K562 (cell line): ENCODE data around the gene PTGES3L. TPM values are rescaled to one million over a fixed set of nuclear protein-coding genes. Genes with fewer than 3 reads are reported as not detected.
"Not testable (repeated sequence)": the region's sequence is repeated elsewhere in the genome, so short reads cannot be mapped to it uniquely, and the experiment has no call there.

ENCODE experiments used
- ATAC-seq: fragments of 200-7000 bp; cut with Tn5 transposase; 3 replicates; pipeline ENCODE4 v1.9.1; 2020; ENCODE audit warnings: moderate library complexity
- BruUV-seq: library from RNA; stranded (reverse); fragments of 400-500 nt; replicated peaks from 2 replicates; lab custom pipeline; 2021; lab: Mats Ljungman, UMichigan
- CTCF ChIA-PET: fragments of 300-600 bp; formaldehyde crosslinking; extraction: SDS; loops from one replicate; lab custom pipeline; 2021; ENCODE audit warnings: low intra/inter-chr PET ratio; lab: Yijun Ruan, JAX
- POLR2A ChIA-PET: fragments of 300-600, 350-650 bp; sonication (Branson Sonifier 250); formaldehyde crosslinking; extraction: SDS; loops from one replicate; lab custom pipeline; 2021; ENCODE audit warnings: antibody characterized with exemption, inconsistent platforms; lab: Yijun Ruan, JAX
- DNase-seq, 4 experiments: peaks; one replicate each; pipeline versions ENCODE4 v3.0.0 to v3.0.0-alpha.2; 2011 to 2018; ENCODE audit warnings: low spot score in 3 of 4, mixed read lengths in 3 of 4; ENCODE audit errors: extremely low read depth in 1 of 4
- FAIRE-seq: peaks from 2 replicates; lab custom pipeline; 2011; peaks lifted over from hg19 to GRCh38; lab: Jason Lieb, UNC
- H2AFZ ChIP-seq: 2 replicates; pipeline ENCODE4 v1.6.0; 2011; ENCODE audit warnings: low read depth, low read length, control low read depth, inconsistent platforms
- H3K27ac ChIP-seq: fragments of 200-600 bp; 3 replicates; pipeline ENCODE4 v1.8.0; 2011; ENCODE audit warnings: low read depth, mild to moderate bottlenecking, control low read depth, inconsistent platforms, low read length, moderate library complexity, mixed read lengths; ENCODE audit errors: extremely low read depth
- H3K27me3 ChIP-seq, 2 experiments: fragments of 300-600 bp in 1 of 2; 2 replicates in 1 of 2; 3 replicates in 1 of 2; pipeline versions ENCODE4 v1.6.0 to v1.8.0; 2011; ENCODE audit warnings: inconsistent platforms in 2 of 2, low read length in 2 of 2, mild to moderate bottlenecking in 1 of 2, mixed read lengths in 1 of 2, moderate library complexity in 1 of 2; ENCODE audit not compliant: control insufficient read depth in 2 of 2, insufficient read depth in 2 of 2
- H3K36me3 ChIP-seq: fragments of 300-600 bp; 3 replicates; pipeline ENCODE4 v1.8.0; 2011; ENCODE audit warnings: mild to moderate bottlenecking, low read length, inconsistent platforms; ENCODE audit not compliant: control insufficient read depth, insufficient read depth
- H3K4me1 ChIP-seq, 2 experiments: fragments of 200-600 bp in 1 of 2; replicated peaks in 1 of 2; 2 replicates in 1 of 2; 3 replicates in 1 of 2; pipeline versions ENCODE4 v1.5.1 to v1.8.0; 2011; ENCODE audit warnings: inconsistent platforms in 2 of 2, low read length in 2 of 2, mild to moderate bottlenecking in 1 of 2, mixed read lengths in 1 of 2, moderate library complexity in 1 of 2; ENCODE audit not compliant: control insufficient read depth in 2 of 2, insufficient read depth in 2 of 2
- H3K4me2 ChIP-seq: 2 replicates; pipeline ENCODE4 v1.6.1; 2011; ENCODE audit warnings: low read length, control low read depth, inconsistent platforms, mixed read lengths; ENCODE audit not compliant: insufficient read depth
- H3K4me3 ChIP-seq: fragments of 200-600 bp; sonication (generic), shearing (Covaris generic); 2 replicates; pipeline ENCODE4 v1.5.1; 2016; ENCODE audit warnings: control low read depth, inconsistent platforms
- H3K79me2 ChIP-seq: fragments of 200-600 bp; 3 replicates; pipeline ENCODE4 v1.8.0; 2011; ENCODE audit warnings: low read length, inconsistent platforms; ENCODE audit not compliant: control insufficient read depth, insufficient read depth
- H3K9ac ChIP-seq, 2 experiments: 2 replicates each; pipeline versions ENCODE4 v1.6.0 to v1.6.1; 2011; ENCODE audit warnings: low read depth in 2 of 2, low read length in 2 of 2, control low read depth in 1 of 2, inconsistent platforms in 1 of 2, mild to moderate bottlenecking in 1 of 2, mixed read lengths in 1 of 2; ENCODE audit not compliant: insufficient read depth in 1 of 2
- H3K9me1 ChIP-seq: one replicate; pipeline ENCODE4 v1.6.0; 2011; ENCODE audit warnings: inconsistent platforms, mild to moderate bottlenecking, low read length, moderate library complexity; ENCODE audit not compliant: control insufficient read depth, insufficient read depth
- H3K9me3 ChIP-seq: replicated peaks from 2 replicates; pipeline ENCODE4 v1.5.1; 2011; ENCODE audit warnings: low read depth, low read length, inconsistent platforms; ENCODE audit not compliant: control insufficient read depth, insufficient read depth
- H4K20me1 ChIP-seq: replicated peaks from 2 replicates; pipeline ENCODE4 v1.6.1; 2011; ENCODE audit warnings: low read length, inconsistent platforms, mixed read lengths; ENCODE audit not compliant: control insufficient read depth, insufficient read depth
- ARID1B ChIP-seq: fragments of 450-650 bp; IDR thresholded peaks from 2 replicates; pipeline ENCODE4 v1.6.1; 2016; ENCODE audit warnings: antibody characterized with exemption, mild to moderate bottlenecking, inconsistent platforms
- ASH1L ChIP-seq: fragments of 450-650 bp; IDR thresholded peaks from 2 replicates; pipeline ENCODE4 v1.6.1; 2018; ENCODE audit warnings: borderline replicate concordance, mild to moderate bottlenecking, low read depth; ENCODE audit not compliant: partially characterized antibody
- C11orf30 ChIP-seq: fragments of 450-650 bp; IDR thresholded peaks from 2 replicates; pipeline ENCODE4 v1.6.1; 2016; ENCODE audit warnings: low read depth, mild to moderate bottlenecking
- E2F4 ChIP-seq: sonication (generic); formaldehyde crosslinking; IDR thresholded peaks from 2 replicates; pipeline ENCODE4 v1.8.0; 2022; ENCODE audit warnings: mild to moderate bottlenecking, low read depth, missing genetic modification reagents
- ELF2 ChIP-seq: fragments of 250-450 bp; sonication (Bioruptor Pico); IDR thresholded peaks from 2 replicates; pipeline ENCODE4 v1.5.0; 2021; ENCODE audit warnings: mild to moderate bottlenecking
- ERF ChIP-seq: fragments of 450-650 bp; formaldehyde crosslinking; IDR thresholded peaks from 2 replicates; pipeline ENCODE4 v1.4.0; 2020; ENCODE audit warnings: mild to moderate bottlenecking, mixed read lengths
- NR3C1 ChIP-seq: sonication (generic); formaldehyde crosslinking; IDR thresholded peaks from 2 replicates; pipeline ENCODE4 v1.8.1; 2022; ENCODE audit warnings: missing genetic modification reagents
- ZKSCAN8 ChIP-seq: fragments of 200-800 bp; sonication (Bioruptor generic); IDR thresholded peaks from 2 replicates; pipeline ENCODE4 v1.6.1; 2016; ENCODE audit warnings: missing genetic modification characterization, missing compliant biosample characterization
- ZNF12 ChIP-seq: sonication (generic); formaldehyde crosslinking; IDR thresholded peaks from 2 replicates; pipeline ENCODE4 v1.4.0; 2020; ENCODE audit warnings: mild to moderate bottlenecking, missing genetic modification reagents
- ZNF324 ChIP-seq: fragments of 250-450 bp; sonication (Bioruptor Pico); IDR thresholded peaks from 2 replicates; pipeline ENCODE4 v1.4.0; 2020; ENCODE audit warnings: mild to moderate bottlenecking
- WGBS: fragments of 100-300 bp; shearing (Covaris generic); methylation state at CpG from one replicate; pipeline ENCODE4 v1.1.6; 2016; ENCODE audit warnings: low coverage, mixed read lengths; ENCODE audit not compliant: insufficient coverage; ENCODE audit errors: missing lambda C conversion rate; 5-methylcytosine and 5-hydroxymethylcytosine counted together
- in situ Hi-C: fragments of 300-500 bp; cut with MboI; formaldehyde crosslinking; loops from 4 replicates; pipeline ENCODE4 v1.15.0; 2018; ENCODE audit warnings: inconsistent platforms, mixed read lengths
- intact Hi-C: fragments of 100-400 bp; cut with micrococcal nuclease; formaldehyde crosslinking; loops from 2 replicates; pipeline ENCODE4 v1.14.2; 2022
- polyA plus RNA-seq, 8 experiments: library from polyadenylated mRNA; depleted of rRNA in 4 of 8; stranded (reverse) in 5 of 8; unstranded in 3 of 8; fragments of >200 nt; fragmentation: Nextera tagmentation in 2 of 8; fragmentation: Illumina TruSeq in 1 of 8; extraction: Ambion mirVana in 2 of 8; extraction: Trizol in 1 of 8; gene quantifications; 2 replicates each; pipeline versions ENCODE4 v1.2.1 to v1.2.3, GENCODE V29; 2011 to 2014; ENCODE audit warnings: inconsistent platforms in 1 of 8, missing spikeins in 1 of 8
- total RNA-seq, 7 experiments: library from RNA; depleted of rRNA in 6 of 7; stranded (reverse); fragments of >200 nt in 6 of 7; fragmentation: Illumina TruSeq in 2 of 7; extraction: Trizol in 2 of 7; gene quantifications; 2 replicates each; pipeline versions ENCODE4 v1.2.1 to v1.2.3, GENCODE V29; 2011 to 2021; ENCODE audit warnings: low replicate concordance in 1 of 7
- TF ChIP-seq, protein P1 (sequence below): IDR thresholded peaks from 2 replicates; pipeline ENCODE4 v1.6.1; 2016; ENCODE audit warnings: missing genetic modification characterization, missing compliant biosample characterization
- TF ChIP-seq, protein P2 (sequence below): fragments of 450-650 bp; IDR thresholded peaks from 2 replicates; pipeline ENCODE4 v1.6.1; 2017; ENCODE audit warnings: mild to moderate bottlenecking, moderate library complexity

PTGES3L gene
- total and polyA plus RNA-seq, 9 of the 15 experiments (the other 6 are each of a cell fraction or from before 2014, with no cell fraction given), result 6.0 to 16.0 (median 9.6) TPM

GRCh38 chr17:42975701-42976100, 4.2 kb downstream of the PTGES3L start:
- POLR2A ChIA-PET, result interaction anchor here (1.1 kb wide), 2 partner anchors 11 to 22 kb away, joined by 3 to 4 read pairs; partner anchors contain the start of gene RPL27
- DNase-seq, FAIRE-seq: not testable (repeated sequence)

DNA sequence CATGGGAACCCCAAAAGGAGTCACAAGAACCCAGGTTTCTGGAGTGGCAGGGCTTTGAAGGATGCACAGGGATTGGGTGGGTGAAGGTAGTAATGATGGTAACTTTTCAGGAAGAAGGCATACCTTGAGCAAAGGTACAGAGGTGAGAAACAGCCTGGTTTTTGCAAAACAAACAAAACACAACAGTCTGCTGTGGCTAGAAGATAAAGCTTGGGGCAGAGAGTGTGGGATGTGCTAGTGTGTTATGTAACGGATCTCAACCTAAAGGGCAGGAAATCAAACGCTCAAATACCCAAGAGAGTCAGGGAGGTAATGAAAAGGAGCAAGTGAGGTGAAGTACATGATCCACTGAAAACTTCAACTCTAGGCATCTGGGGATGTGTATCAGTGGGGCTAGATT, 4.6 kb downstream of the PTGES3L start:
- no TSS peak for BruUV-seq
- Histone ChIP-seq H2AFZ (no peak overlapping the region), H3K4me3 (no peak overlapping the region), H3K79me2 (peaks cover 13% of the 10 kb centered on the region), H3K36me3 (0 out of 3 replicates have a peak, but pooled peaks cover 3% of the 10 kb centered on the region), H4K20me1 (no peaks in the 10 kb centered on the region), H3K27ac (0 out of 3 replicates have a peak overlapping the region, but pooled peaks have one; percentile 3), H3K4me1 (peaks cover 16 to 18% of the 10 kb centered on the region in 2 experiments; a peak in 4 of 5 replicates), H3K9me1 (no peaks in the 10 kb centered on the region), H3K27me3 (no peaks in the 10 kb centered on the region), H3K4me2 (no peak overlapping the region), H3K9ac (no peak overlapping the region), H3K9me3 (no peaks in the 10 kb centered on the region)
- ATAC-seq, result peak; percentile 21
- in situ Hi-C loops (no loop called here), intact Hi-C loops (no loop called here)
- WGBS, result 11% methylated on average over 2 of the region's 2 CpGs
- FAIRE-seq, result peak; percentile 60
- POLR2A ChIA-PET, result no interaction called here
- peak in 2 of 4 experiments; percentile 27 to 37 for DNase-seq
- CTCF ChIA-PET, result no interaction called here
- TF ChIP-seq ZNF324 (CRISPR knock-in tag), result no peak
- no peak for TF ChIP-seq NR3C1 (CRISPR knock-in tag)
- TF ChIP-seq, protein P1, sequence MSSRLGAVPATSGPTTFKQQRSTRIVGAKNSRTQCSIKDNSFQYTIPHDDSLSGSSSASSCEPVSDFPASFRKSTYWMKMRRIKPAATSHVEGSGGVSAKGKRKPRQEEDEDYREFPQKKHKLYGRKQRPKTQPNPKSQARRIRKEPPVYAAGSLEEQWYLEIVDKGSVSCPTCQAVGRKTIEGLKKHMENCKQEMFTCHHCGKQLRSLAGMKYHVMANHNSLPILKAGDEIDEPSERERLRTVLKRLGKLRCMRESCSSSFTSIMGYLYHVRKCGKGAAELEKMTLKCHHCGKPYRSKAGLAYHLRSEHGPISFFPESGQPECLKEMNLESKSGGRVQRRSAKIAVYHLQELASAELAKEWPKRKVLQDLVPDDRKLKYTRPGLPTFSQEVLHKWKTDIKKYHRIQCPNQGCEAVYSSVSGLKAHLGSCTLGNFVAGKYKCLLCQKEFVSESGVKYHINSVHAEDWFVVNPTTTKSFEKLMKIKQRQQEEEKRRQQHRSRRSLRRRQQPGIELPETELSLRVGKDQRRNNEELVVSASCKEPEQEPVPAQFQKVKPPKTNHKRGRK (tag), result no peak
- TF ChIP-seq ASH1L, result no peak
- no peak for TF ChIP-seq ELF2 (CRISPR knock-in tag)
- TF ChIP-seq, protein P2, sequence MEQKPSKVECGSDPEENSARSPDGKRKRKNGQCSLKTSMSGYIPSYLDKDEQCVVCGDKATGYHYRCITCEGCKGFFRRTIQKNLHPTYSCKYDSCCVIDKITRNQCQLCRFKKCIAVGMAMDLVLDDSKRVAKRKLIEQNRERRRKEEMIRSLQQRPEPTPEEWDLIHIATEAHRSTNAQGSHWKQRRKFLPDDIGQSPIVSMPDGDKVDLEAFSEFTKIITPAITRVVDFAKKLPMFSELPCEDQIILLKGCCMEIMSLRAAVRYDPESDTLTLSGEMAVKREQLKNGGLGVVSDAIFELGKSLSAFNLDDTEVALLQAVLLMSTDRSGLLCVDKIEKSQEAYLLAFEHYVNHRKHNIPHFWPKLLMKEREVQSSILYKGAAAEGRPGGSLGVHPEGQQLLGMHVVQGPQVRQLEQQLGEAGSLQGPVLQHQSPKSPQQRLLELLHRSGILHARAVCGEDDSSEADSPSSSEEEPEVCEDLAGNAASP, result no peak
- no peak for TF ChIP-seq C11orf30
- peak; percentile 35; the same call in 1 of the 2 replicates for TF ChIP-seq ARID1B
- no peak for TF ChIP-seq ERF (CRISPR knock-in tag)
- no peak for TF ChIP-seq ZNF12 (CRISPR knock-in tag)
- TF ChIP-seq E2F4 (CRISPR knock-in tag), result no peak
- TF ChIP-seq ZKSCAN8 (CRISPR knock-in tag), result no peak

More at GRCh38 chr17:42975701-42976100, 4.2 kb downstream of the PTGES3L start:
- 72% methylated on average over 15 of the region's 16 CpGs for WGBS
- H3K27me3 ChIP-seq, ATAC-seq, BruUV-seq, H3K9me1 ChIP-seq, CTCF ChIA-PET, H3K4me3 ChIP-seq, in situ Hi-C loops, H3K9me3 ChIP-seq, H3K4me2 ChIP-seq, intact Hi-C loops, H3K36me3 ChIP-seq, H4K20me1 ChIP-seq, H2AFZ ChIP-seq: not testable (repeated sequence)
- Histone ChIP-seq H3K4me1 (peaks cover 16 to 22% of the 10 kb centered on the region in 2 experiments; a peak in 4 of 5 replicates), H3K27ac (0 out of 3 replicates have a peak overlapping the region, but pooled peaks have one; percentile 3), H3K9ac (peak overlapping the region in 1 of 2 experiments; percentile 64; a peak in 1 of 4 replicates), H3K79me2 (peaks cover 18% of the 10 kb centered on the region)
